Hippocampal formation (tissue), 2 donors: Measurements from ENCODE around the gene GAL3ST2.

Experiments
- DNase-seq, 2 donors: peaks; one replicate each; lab custom pipeline; 2025; lab: John Stamatoyannopoulos, UW

Gene GAL3ST2

DNA sequence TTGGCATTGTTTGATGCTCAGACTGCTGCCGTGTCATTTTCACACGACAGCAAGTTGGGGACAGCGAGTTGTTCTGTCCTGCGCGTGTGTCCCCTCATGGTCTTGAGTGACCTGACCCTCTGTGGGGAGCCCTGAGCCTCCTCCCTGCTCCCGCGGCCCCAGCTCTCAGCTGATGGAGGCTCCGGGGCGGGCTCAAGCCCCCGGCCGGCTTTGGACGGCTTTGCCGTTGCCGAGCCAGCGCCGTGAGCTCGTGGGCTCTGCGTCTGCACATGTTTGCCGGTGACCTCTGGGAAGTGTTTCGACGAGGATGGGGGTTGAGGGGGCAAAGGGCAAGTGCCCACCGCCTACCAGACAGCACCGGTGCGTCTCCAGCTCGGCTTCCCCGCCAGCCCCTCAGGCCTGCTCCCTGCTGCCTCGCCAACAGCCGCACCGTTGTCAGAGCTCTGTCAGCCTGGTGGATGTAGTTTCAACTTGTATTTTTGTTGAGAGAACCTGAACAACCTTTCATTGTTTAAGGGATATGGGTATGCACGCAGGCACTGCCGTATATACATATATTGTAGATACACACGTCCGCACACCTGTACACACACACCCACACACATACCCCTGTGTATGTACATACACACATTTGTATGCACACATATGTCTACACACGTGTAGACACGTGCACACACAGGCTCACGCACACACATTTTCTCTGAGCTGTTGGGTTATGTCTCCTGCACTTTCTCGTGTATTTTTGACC is 68.4 kb downstream of the GAL3ST2 start:
- no peak for DNase-seq

DNA sequence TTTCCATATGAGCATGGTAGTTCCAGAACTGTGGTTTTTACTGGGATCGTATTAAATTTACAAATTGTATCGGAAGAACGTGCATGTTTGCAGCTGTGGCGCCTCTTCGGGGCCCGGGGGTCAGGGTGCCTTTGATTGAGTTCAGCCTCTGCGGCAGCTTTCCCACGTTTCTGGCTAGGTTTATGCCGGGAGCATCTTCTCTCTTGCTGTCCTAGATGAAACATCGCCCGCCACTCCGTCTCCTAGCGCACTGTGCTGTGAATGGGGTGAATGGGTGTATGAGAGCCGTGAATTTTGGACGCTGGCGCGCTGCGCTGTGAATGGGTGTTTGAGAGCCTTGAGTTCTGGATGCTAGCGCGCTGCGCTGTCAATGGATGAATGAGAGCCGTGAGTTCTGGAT is 69.8 kb downstream of the GAL3ST2 start:
- no peak for DNase-seq

DNA sequence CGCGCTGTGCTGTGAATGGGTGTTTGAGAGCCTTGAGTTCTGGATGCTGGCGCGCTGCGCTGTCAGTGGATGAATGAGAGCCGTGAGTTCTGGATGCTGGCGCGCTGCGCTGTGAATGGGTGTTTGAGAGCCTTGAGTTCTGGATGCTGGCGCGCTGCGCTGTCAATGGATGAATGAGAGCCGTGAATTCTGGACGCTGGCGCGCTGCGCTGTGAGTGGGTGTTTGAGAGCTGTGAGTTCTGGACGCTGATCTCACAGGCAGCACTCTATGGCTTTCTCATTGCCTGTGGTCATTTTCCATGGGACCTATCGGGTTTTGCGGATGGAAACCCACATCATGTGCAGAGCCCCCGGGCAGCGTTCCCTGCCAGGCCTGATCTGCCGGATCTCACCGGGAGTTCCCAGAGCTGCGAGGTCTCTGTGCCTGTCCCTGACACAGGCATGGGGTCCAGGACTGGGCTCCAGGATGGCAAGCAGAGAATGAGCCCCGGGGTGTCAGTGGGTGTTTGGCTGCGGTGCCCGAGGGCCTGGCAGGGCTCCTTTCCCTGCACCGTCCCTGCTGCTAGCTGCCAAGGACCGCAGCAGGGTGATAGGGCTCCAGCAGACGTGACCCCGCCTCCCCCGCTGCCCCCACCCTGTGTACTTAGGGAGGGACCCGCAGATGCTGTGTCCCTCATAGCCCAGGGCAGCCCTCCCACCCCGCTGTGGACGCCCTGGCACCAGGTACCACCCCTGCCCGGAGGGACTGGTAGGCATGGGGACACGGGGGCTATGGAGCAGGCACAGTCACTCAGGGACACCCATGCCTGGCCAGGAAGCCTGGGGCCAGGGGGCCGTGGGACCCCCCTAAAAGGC is 72.4 kb downstream of the GAL3ST2 start:
- DNase-seq = no peak

DNA sequence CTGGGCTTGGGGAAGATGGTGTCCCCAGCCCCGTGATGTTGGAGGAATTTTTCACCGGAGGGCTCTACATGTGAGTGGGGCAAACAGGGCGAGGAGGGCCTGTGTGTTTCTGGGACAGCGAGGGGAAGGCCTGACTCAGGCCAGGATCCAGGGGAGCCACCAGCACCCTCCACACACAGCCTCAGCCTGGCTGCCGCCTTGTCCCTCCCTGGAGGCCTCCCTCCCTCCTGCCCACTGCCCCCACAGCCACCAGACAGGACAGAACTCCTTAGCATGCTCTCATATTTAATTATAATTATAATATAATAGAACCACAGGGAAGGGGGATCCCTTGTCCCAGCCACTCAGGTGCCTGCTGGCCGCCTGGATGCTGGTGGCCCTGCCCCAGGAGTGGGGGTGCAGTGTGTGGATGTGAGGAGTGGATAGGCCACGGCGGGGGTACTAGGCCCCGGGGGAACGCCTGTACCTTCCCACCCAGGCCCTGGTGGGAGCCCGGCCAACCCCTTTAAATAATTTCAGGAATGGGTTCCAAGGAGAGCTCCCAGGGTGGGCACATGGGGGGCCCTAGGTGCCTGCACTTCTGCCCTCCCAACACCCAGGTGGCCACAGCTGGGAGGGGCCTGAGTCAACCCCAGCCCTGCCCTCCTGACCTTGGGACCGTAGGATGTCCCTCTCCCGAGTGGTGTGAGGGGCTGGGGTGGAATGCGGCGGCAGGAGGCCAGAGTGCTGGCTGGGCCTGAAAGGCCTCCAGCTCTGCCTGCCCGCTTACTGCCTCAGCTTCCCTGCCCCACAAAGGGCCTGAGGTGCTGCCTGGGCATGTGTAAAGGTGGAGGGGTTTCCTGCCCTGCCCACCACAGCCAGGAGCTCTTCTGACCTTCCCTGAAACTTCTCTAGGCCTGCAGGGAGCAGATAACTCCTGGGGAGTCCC is 73.3 kb downstream of the GAL3ST2 start:
- DNase-seq = no peak

DNA sequence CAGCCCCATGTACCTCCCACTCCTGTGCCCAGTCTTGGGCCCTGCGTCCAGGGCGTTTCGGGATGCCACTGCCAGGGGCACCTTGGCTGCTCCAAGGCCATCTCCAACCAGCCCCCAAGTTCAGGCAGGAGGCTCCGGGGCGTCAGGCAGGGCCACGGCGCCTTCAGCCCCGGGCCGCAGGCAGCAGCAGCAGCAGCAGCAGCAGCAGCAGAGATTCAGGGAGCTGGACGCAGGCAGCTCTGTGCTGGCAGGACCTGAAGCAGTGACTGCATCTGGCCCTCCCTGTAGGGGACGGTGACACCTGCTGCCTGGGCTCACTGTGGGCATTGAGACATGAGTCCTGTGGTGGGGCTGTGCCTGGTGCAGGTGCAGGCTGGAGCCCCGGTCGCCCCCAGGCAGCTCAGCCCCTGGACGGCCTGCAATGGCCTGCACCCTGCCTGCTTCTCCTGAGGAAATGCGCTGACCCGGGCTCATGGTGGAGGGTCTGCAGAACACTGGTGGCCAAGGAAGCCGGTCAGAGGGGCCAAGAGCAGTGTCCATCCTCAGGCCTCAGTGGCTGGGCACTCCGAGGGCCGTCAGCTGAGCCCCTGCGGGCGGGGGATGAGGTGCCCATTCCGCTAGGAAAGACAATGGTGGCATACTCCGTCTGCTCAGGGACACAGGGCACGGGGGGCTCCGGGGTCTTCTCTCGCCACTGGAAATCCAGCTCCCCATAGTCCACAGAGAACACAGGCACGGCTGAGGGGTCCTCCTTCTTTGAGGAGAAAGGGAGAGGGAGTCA is 74.1 kb downstream of the GAL3ST2 start:
- no peak for DNase-seq

DNA sequence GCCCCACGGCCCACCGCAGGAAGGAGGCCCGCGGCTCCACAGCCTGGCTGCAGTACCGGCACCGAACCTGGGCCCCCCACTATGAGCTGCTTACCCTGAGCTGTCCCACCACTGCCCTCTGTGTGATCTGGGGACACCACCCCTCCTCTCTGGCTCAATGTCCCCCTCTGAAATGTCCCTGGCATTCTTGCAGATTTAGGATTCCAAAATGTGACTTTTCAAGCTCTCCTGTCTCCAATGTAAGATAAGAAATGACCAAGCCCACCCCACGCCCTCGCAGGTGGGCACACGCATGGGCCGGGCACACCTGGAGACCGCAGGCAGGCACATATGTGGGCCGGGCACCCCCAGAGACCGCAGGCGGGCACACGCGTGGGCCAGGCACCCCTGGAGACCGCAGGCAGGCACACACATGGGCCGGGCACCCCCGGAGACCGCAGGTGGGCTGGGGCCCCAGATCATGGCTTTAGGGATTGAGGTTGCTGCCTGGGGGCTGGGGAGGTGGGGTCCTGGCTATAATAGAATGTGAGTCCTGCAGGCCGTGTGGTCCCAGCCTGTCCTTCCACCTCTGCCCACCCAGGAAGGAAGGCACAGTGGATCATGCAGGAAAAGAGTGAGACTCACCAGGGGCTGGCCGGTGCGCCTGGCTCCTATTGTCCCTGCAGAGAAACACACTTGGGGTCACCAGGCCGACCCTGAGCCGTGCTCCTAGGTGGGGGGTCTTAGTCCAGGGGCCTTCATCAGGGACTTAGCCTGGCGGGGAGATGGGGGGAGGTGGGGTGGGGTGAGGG is 74.9 kb downstream of the GAL3ST2 start:
- no peak for DNase-seq

DNA sequence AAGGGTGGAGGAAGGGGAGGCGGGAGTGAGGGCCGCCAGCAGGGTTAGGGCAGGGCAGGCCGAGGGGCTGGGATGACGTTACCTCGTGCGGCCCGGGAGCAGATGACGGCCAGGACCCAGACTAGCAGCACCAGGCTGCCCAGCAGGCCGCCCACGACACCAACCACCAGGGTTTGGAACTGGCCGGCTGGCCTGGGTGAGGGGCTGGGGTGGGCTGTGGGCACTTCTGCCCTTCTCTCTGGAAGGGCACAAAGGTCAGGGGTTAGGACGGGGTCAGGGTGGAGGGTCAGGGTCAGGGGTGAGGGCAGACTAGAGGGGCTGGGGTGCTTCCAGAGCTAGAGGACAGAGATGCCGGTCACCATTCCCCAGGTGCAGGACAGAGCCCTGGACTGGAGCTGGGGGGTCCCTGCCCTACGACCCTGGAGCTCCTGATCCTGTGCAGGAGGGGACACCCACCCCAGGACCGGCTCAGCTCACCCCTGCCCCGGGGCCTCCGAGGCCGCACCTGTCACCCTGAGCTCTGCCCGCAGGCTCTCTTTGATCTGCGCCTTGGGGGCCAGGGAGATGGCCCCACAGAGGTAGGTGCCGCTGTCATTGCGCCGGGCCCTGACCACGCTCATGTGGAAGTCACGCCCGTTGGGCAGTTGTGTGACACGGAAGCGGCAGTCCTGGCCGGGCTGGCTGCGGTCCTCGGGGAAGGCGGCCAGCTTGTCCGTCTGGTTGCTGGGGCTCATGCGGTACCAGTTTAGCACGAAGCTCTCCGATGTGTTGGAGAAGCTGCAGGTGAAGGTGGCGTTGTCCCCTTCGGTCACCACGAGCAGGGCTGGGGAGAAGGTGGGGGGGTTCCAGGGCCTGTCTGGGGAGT is 75.7 kb downstream of the GAL3ST2 start:
- no peak for DNase-seq

DNA sequence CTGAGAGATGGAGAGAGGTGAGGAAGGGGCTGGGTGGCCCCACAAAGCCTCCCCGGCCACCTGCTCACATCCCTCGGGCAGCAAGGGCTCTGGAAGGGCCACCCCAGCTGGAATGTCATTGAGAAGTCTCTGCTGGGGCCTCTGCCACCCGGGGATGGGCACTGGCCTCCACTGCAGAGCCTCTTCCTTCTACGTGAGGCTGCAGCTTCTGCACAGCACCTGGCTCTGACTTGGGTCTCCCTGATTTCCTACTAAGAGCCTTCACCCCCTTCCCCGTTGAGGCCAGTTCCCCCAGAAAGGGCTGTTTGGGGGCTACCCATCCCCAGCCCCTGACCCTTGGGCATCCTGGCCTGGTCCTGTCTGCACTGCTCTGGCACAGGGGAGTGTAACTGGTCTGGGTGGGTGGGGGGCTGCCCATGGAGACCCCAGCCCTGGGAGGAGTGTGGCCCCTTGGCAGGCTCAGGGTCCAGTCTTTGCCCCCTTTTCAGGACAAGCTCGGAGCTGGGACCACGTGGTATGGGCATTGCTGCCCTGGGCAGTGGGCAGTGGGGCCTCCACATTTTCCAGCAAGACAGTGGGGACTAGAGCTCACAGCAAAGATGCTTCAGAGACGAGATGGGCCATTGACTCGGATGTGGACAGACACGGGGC is 76.5 kb downstream of the GAL3ST2 start:
- no peak for DNase-seq
